22Rv1 (cell line): ENCODE results near the gene PRPF31.

Source experiments
- ZFX ChIP-seq: fragments of 450-650 bp; IDR thresholded peaks from 2 replicates; pipeline ENCODE4 v1.6.1; 2017; ENCODE audit warnings: antibody characterized with exemption, borderline replicate concordance
- TF ChIP-seq, protein P1 (sequence below): fragments of 450-650 bp; IDR thresholded peaks from 2 replicates; pipeline ENCODE4 v1.5.1; 2017; ENCODE audit warnings: mild to moderate bottlenecking

DNA sequence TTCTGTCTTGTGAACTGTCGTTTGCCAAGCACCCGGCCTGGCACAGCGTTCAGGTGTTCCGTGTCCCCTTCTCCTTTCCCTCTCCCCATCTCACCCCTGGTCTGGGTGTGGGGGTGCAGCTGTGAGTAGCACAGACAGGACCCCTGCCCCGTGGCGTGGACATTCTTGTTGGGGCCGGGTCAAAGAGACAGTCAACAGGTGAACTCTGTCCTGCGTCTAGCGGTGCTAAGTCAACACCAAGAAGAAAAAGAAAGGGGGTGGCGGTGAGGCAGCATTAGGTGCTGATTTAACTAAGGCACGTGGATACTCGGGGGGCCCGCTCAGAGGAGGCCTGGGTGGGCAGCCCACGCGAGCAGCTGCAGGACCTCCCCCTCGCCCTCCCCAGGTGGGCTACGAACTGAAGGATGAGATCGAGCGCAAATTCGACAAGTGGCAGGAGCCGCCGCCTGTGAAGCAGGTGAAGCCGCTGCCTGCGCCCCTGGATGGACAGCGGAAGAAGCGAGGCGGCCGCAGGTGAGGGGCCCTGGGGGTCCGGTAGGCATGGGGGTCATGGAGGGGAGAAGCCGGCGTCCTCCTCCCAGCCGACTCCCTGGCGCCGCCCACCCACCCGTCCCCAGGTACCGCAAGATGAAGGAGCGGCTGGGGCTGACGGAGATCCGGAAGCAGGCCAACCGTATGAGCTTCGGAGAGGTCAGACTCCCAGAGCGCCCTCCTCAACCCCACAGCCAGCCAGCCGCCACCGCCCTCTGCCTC, 12.3 kb downstream of the PRPF31 start:
- TF ChIP-seq, protein P1, sequence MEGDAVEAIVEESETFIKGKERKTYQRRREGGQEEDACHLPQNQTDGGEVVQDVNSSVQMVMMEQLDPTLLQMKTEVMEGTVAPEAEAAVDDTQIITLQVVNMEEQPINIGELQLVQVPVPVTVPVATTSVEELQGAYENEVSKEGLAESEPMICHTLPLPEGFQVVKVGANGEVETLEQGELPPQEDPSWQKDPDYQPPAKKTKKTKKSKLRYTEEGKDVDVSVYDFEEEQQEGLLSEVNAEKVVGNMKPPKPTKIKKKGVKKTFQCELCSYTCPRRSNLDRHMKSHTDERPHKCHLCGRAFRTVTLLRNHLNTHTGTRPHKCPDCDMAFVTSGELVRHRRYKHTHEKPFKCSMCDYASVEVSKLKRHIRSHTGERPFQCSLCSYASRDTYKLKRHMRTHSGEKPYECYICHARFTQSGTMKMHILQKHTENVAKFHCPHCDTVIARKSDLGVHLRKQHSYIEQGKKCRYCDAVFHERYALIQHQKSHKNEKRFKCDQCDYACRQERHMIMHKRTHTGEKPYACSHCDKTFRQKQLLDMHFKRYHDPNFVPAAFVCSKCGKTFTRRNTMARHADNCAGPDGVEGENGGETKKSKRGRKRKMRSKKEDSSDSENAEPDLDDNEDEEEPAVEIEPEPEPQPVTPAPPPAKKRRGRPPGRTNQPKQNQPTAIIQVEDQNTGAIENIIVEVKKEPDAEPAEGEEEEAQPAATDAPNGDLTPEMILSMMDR: no peak
- no peak for TF ChIP-seq ZFX
